Activated T-helper 17 cell treated with anti-CD3 and anti-CD28 coated beads, Interleukin-2, amount 50 U/mL, for 72 hours (primary cell): Measurements from ENCODE around the gene TSEN54. TPM values are rescaled to one million over a fixed set of nuclear protein-coding genes. Genes with fewer than 3 reads are reported as not detected.

Experiments used
- ATAC-seq: fragments of 150-1000 bp; cut with Tn5 transposase; replicated peaks from 2 replicates; pipeline ENCODE4 v1.10.0; 2021; ENCODE audit warnings: mild to moderate bottlenecking, moderate library complexity
- H3K27ac Mint-ChIP-seq: one replicate; pipeline ENCODE4 v1.8.0; 2022; ENCODE audit warnings: mixed read lengths
- H3K27me3 Mint-ChIP-seq: one replicate; pipeline ENCODE4 v1.8.0; 2022; ENCODE audit warnings: mixed read lengths
- H3K36me3 Mint-ChIP-seq: one replicate; pipeline ENCODE4 v1.8.0; 2022; ENCODE audit warnings: low read depth, mild to moderate bottlenecking, mixed read lengths
- H3K4me1 Mint-ChIP-seq: one replicate; pipeline ENCODE4 v1.8.0; 2022; ENCODE audit warnings: mixed read lengths
- H3K4me3 Mint-ChIP-seq: one replicate; pipeline ENCODE4 v1.8.0; 2022; ENCODE audit warnings: mild to moderate bottlenecking, mixed read lengths
- H3K9me3 Mint-ChIP-seq: one replicate; pipeline ENCODE4 v1.8.0; 2022; ENCODE audit warnings: mixed read lengths
- total RNA-seq, 2 donors: library from RNA; stranded (reverse); gene quantifications; one replicate each; pipeline ENCODE4 v1.2.3, GENCODE V29; 2022

The TSEN54 gene
- total RNA-seq, 2 donors from 2014 or later: 25.3 to 46.4 TPM

DNA sequence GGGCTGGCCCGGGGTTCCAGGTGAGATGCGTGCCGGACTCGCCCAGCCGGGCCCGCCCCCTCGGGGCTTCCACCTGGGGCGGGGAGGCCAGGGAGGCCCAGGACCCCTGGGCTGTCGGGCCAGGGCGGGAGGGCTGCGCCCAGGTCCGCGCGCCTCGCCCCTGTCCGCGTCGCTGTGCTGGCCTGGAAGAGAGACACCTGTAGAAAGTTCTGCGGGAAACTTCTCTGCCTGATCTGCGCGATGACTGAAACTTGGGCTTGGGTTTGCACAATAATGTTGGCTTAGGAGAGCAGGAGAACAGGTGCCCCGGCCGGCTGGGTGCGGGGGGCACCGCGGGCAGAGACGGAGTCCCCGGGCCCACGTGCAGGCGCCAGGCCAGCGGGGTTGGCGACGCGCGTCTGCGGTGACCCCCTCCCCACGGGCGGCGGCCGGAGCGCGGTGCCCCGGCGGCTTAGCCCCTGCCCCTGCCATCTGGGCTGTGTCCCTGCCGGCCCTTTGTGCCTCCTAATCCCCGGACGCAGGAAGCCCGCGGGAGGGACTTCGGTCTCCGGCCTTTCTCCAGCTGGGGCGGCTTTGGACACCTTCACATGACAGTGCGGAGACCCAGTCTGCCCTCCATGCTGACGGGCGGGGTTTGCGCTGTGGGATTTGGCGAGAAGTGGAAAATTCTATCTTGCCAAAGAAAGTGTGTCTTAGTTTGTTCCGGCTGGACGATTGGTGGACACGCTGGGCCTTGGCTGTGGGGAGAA, 9.7 kb downstream of the TSEN54 start:
- no peaks in the 10 kb centered on the region for H3K9me3 Mint-ChIP-seq
- H3K4me1 Mint-ChIP-seq: no peaks in the 10 kb centered on the region
- H3K27me3 Mint-ChIP-seq: no peaks in the 10 kb centered on the region
- peak overlapping the region; percentile 77 for H3K4me3 Mint-ChIP-seq
- peak; percentile 32 for ATAC-seq
- H3K36me3 Mint-ChIP-seq: peaks cover 19% of the 10 kb centered on the region
- no peak overlapping the region for H3K27ac Mint-ChIP-seq

DNA sequence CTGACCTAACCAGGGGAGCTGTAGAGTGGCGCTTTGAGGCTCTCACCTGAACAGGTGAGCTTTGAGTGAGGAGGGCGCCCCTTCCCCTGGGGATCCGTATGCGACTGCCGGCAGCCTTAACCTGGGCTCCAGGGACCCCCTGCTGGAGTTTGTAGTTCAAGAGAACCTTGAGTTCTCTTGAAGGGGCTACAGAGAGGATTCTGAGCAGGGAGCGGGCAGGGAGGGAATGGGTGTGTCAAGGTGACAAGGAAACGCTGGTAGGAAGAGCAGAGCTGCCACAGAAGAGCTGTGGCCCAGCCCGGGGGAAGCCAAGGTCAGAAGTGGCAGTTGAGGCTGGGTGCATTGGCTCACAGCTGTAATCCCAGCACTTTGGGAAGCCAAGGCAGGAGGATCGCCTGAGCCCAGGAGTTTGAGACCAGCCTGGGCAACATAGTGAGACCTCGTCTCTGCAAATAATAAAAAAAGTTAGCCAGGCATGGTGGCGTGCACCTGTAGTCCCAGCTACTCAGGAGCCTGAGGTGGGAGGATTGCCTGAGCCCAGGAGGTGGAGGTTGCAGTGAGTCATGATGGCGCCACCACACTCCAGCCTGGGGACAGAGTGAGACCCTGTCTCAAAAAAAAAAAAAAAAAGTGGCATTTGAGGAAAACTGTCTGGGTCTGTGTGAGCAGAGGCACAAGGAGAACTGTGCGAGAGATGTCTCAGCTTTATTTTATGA, 10.4 kb downstream of the TSEN54 start:
- Mint-ChIP-seq H3K9me3 (no peaks in the 10 kb centered on the region), H3K27ac (no peak overlapping the region)

DNA sequence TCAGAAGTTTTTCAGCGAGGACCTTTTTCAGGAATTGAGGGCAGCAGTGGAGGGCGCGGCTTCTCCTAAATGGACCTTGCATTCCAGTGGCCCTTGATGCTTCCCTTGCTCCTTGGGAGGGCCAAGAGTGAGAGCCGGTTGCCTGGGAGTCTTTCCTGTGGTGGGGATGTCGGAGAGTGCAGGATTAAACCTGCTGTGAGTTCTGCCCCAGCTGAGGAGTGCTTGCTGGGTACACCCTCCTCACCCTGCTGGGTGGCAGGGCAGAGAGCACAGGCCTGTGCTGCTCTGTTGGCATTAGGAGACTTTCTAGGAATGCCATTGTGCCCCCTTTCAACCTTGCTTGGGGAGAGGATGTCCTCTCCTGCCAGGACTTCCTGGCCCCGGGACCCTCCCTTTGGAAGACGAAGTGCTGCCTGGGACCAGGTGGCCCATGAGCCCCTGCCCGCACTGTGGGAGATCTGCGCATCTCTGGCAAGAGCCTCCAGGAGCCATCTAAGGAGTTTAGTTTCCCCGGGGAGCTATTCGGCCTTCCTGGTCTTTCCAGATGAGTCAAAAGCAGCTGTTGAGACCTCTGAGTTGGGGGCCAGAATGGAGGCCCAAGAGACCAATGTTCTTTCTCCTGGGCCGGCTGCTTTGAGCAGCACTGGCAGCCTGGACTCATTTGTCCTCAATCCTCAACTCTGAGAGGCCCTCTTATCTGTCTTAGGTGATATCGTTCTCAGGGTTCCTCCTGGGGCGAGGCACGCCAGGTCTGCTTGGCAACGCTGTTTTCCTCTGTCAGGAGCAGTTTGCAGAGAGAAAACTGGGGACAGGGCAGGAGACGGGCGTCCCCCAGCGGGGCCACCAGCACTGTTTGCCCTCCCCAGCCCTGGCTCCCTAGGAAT, 14.8 kb downstream of the TSEN54 start:
- H3K27me3 Mint-ChIP-seq: no peaks in the 10 kb centered on the region
- no peak overlapping the region for H3K27ac Mint-ChIP-seq
- no peak for ATAC-seq
- no peaks in the 10 kb centered on the region for H3K9me3 Mint-ChIP-seq
- H3K4me1 Mint-ChIP-seq: peaks cover 9% of the 10 kb centered on the region
- H3K4me3 Mint-ChIP-seq: no peak overlapping the region
- H3K36me3 Mint-ChIP-seq: no peaks in the 10 kb centered on the region

More for the DNA sequence above, 10.4 kb downstream of the TSEN54 start:
- Mint-ChIP-seq H3K36me3 (peaks cover 14% of the 10 kb centered on the region), H3K4me3 (peak overlapping the region; percentile 77), H3K27me3 (no peaks in the 10 kb centered on the region), H3K4me1 (no peaks in the 10 kb centered on the region)
- ATAC-seq: no peak

DNA sequence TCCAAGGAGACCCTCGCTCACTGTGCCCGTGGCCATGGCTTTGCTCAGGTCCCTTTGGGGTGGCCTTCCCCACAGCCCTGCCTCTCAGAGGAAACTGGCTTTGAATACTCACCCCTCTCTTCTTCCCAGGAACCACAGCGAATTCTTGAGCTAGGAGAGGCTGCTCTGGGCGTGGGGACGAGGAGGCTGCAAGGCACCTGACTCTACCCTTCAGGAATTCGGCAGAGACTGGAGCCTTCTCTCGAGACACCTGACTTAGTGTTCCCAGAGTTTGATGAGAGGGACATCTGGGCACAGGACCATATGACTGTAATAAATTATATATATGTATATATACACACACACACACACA, 15.4 kb downstream of the TSEN54 start:
- no peak overlapping the region for H3K4me3 Mint-ChIP-seq
- H3K27ac Mint-ChIP-seq: no peak overlapping the region
- H3K36me3 Mint-ChIP-seq: no peaks in the 10 kb centered on the region
- H3K4me1 Mint-ChIP-seq: peaks cover 9% of the 10 kb centered on the region
- ATAC-seq: no peak
- H3K9me3 Mint-ChIP-seq: no peaks in the 10 kb centered on the region
- no peaks in the 10 kb centered on the region for H3K27me3 Mint-ChIP-seq

DNA sequence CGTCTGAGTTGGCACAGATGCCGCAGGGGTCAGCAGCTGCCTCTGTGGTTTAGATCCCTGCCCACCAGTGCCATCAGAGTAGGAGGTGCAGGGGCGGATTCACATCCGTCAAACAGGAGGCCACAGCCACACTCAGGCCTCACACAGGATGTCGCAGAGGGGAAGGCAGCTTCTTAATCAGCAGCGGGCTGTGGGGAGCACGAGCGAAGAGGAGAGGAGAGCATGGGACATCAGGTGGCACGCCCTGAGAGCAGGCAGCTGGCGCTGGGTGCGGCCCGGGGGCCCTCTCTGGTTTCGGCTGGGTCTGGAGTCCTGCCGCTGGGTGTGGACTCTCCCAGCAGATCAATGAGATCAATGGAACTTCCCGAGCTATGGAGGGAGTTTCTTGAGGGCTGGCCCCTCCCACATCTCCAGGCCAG, 18.8 kb downstream of the TSEN54 start:
- Mint-ChIP-seq H3K9me3 (no peaks in the 10 kb centered on the region), H3K4me1 (peaks cover 9% of the 10 kb centered on the region), H3K27me3 (no peaks in the 10 kb centered on the region), H3K27ac (peak overlapping the region; percentile 94), H3K36me3 (no peaks in the 10 kb centered on the region), H3K4me3 (peak overlapping the region; percentile 80)
- peak; percentile 98 for ATAC-seq

- no peaks in the 10 kb centered on the region for H3K9me3 Mint-ChIP-seq
- ATAC-seq: no peak
- H3K4me1 Mint-ChIP-seq: peaks cover 9% of the 10 kb centered on the region
- H3K4me3 Mint-ChIP-seq: peak overlapping the region; percentile 80
- H3K27me3 Mint-ChIP-seq: no peaks in the 10 kb centered on the region
- no peaks in the 10 kb centered on the region for H3K36me3 Mint-ChIP-seq
- peak overlapping the region; percentile 94 for H3K27ac Mint-ChIP-seq
Observed at GRCh38 chr17:75535871-75536270, 19.5 kb downstream of the TSEN54 start.

DNA sequence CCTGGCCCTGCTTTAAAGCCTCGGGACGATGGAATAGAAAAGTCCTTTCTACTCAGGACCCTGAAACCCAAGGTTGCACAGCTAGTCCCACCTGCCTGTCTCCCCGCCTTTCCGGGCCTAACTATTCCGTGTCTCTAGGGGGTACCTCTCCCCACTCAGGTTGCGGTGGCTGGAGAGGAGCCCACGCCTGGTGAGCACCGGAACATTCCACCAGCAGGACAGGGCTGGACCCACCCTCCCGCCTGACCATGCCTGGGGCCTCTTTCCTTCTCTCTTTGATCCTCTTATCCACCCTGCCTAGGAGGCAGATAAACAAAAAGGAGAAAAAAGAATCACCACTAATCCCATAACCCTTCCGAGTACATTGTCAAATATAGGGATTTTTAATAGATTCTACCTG, 20.0 kb downstream of the TSEN54 start:
- Mint-ChIP-seq H3K4me3 (no peak overlapping the region), H3K9me3 (no peaks in the 10 kb centered on the region), H3K27ac (peak overlapping the region; percentile 36), H3K4me1 (peaks cover 9% of the 10 kb centered on the region), H3K36me3 (no peaks in the 10 kb centered on the region), H3K27me3 (no peaks in the 10 kb centered on the region)
- ATAC-seq: no peak

DNA sequence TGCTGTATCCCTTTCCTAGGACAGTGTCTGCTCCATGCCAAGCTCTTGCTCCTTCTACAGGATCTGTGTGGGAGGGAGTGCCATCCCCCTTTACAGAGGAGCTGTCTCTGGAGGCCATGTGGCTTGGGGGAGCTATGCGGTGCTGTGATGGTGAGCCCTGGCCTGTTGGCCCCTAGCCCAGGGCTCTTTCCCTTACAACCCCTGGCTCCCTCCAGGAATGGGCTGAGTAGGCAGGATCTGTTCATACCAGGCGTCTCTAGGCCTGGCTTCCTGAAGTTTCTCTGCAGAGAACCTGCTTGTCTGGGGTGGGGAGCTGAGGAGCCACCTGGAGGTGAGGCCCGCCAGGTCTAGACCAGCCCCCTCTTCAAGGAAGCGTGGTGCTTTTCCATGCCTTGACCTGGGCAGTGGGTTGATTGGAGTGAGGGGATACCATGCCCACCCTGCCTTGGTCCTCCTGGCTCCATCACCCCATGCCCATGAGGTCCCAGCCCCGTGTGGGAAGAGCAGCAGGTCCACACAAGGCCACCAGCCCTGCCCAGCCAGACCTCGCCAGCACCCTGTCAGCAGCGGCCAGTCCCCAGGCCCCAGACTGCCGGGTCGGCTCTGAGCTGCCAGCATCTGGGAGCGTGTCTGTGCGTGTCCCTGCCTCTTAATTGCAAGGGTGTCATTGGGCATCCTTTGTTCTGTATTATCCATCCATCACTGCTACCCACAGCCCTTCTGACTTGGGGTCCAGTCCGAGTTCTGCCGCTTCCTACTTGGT, 23.8 kb downstream of the TSEN54 start:
- H3K36me3 Mint-ChIP-seq: no peaks in the 10 kb centered on the region
- peaks cover 5% of the 10 kb centered on the region for H3K4me1 Mint-ChIP-seq
- no peak overlapping the region for H3K27ac Mint-ChIP-seq
- no peak overlapping the region for H3K4me3 Mint-ChIP-seq
- H3K9me3 Mint-ChIP-seq: no peaks in the 10 kb centered on the region
- no peak for ATAC-seq
- no peaks in the 10 kb centered on the region for H3K27me3 Mint-ChIP-seq

- no peak overlapping the region for H3K27ac Mint-ChIP-seq
- ATAC-seq: no peak
- no peak overlapping the region for H3K4me3 Mint-ChIP-seq
Observed at GRCh38 chr17:75540923-75541503, 24.7 kb downstream of the TSEN54 start.

GRCh38 chr17:75542229-75542628, 25.9 kb downstream of the TSEN54 start:
- Mint-ChIP-seq H3K9me3 (no peaks in the 10 kb centered on the region), H3K27me3 (no peaks in the 10 kb centered on the region), H3K4me3 (no peak overlapping the region), H3K4me1 (peaks cover 4% of the 10 kb centered on the region), H3K27ac (no peak overlapping the region), H3K36me3 (no peaks in the 10 kb centered on the region)
- ATAC-seq: no peak

More at GRCh38 chr17:75540923-75541503, 24.7 kb downstream of the TSEN54 start:
- Mint-ChIP-seq H3K9me3 (no peaks in the 10 kb centered on the region), H3K27me3 (no peaks in the 10 kb centered on the region), H3K4me1 (peaks cover 4% of the 10 kb centered on the region), H3K36me3 (no peaks in the 10 kb centered on the region)

DNA sequence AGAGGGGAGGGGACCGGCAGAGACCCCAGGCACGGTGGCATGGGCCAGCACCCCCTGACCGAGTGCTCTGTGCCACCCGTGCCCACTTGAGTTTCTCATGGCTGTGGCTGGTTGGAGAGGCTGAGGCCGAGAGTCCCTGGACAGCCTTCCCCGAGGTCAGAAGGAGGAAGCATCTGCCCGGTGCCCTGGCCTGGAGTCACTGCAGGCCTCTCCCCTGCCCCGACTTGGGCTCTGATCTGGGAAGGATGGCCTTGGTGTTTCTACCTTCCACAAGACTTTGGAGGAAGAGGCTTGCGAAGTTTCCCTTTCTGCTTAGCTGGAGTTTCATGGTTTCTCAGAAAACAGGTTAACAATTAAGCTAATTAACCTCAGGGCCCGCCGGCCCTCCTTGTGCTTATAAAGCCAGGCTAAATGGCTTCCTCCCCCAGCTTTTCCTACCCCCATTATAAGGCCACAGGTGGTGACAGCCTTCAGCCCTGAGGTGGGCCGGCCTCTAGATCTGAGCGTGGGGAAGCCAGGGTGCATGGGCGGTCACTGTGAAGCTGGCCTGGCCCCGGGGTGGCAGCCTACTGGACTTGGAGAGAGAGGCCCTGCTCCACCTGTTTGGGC, 26.5 kb downstream of the TSEN54 start:
- Mint-ChIP-seq H3K4me3 (no peak overlapping the region), H3K36me3 (no peaks in the 10 kb centered on the region), H3K27ac (no peak overlapping the region), H3K4me1 (peaks cover 4% of the 10 kb centered on the region), H3K9me3 (no peaks in the 10 kb centered on the region), H3K27me3 (no peaks in the 10 kb centered on the region)
- no peak for ATAC-seq

- peaks cover 4% of the 10 kb centered on the region for H3K4me1 Mint-ChIP-seq
- no peaks in the 10 kb centered on the region for H3K27me3 Mint-ChIP-seq
- H3K27ac Mint-ChIP-seq: no peak overlapping the region
- H3K36me3 Mint-ChIP-seq: no peaks in the 10 kb centered on the region
- no peak for ATAC-seq
- H3K4me3 Mint-ChIP-seq: no peak overlapping the region
- no peaks in the 10 kb centered on the region for H3K9me3 Mint-ChIP-seq
Observed at GRCh38 chr17:75544250-75544649, 27.9 kb downstream of the TSEN54 start.

DNA sequence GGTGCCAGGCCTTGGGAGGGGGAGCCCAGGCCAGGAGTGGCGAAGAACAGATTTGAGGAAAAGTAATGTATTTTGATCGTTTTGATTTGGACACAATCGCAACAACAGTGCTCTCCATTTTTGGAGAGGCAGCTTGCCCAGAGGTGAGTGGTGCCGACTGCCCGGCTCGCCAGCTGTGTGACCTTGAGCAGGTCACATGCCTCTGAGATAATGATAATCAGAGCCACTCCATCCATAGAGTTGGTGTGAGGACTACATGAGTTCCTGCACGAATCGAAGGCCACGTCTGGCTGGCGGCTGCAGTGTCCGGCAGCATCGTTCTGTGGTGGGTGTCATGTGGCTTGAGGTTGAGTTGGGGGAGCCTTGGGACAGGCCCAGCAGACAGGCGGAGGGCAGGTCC, 29.9 kb downstream of the TSEN54 start:
- Mint-ChIP-seq H3K27me3 (no peaks in the 10 kb centered on the region), H3K4me3 (no peak overlapping the region), H3K9me3 (no peaks in the 10 kb centered on the region), H3K4me1 (peaks cover 4% of the 10 kb centered on the region), H3K27ac (no peak overlapping the region), H3K36me3 (no peaks in the 10 kb centered on the region)
- no peak for ATAC-seq
